ENCODE measurements around the gene GSTK1.

DNA sequence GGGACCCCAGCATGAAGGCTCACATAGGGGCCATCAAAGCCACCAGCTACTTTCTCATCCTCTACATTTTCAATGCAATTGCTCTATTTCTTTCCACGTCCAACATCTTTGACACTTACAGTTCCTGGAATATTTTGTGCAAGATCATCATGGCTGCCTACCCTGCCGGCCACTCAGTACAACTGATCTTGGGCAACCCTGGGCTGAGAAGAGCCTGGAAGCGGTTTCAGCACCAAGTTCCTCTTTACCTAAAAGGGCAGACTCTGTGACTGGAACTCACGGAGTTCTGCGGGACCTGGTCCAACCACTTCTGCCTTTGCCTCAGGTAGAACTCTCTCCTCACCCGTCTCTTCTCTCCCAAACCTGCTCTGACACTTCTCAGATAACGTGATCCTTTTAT lies 40.5 kb upstream of the GSTK1 start:
- TF ChIP-seq HDAC6 (IDR thresholded peaks at IDR 0.05; ENCODE audit: low read depth, low read length) (no peak), BCL11A (IDR thresholded peaks at IDR 0.05; ENCODE audit: low read depth in 2 of 2, low read length in 2 of 2) (no peak), USF2 (IDR thresholded peaks at IDR 0.05; ENCODE audit: low read length) (no peak), SP1 (IDR thresholded peaks at IDR 0.05; ENCODE audit: low read depth, low read length) (no peak), ZNF274 (IDR thresholded peaks at IDR 0.05; ENCODE audit: borderline replicate concordance, extremely low read depth, low read length) (no peak), EZH2 (IDR thresholded peaks at IDR 0.05; ENCODE audit: low read depth, low read length, severe bottlenecking) (no peak), JUND (IDR thresholded peaks at IDR 0.05; ENCODE audit: low read length) (no peak), RNF2 (IDR thresholded peaks at IDR 0.05; ENCODE audit: borderline replicate concordance, low read depth, low read length, missing control alignments, poor library complexity, severe bottlenecking) (no peak), POLR2AphosphoS5 (IDR thresholded peaks at IDR 0.05; ENCODE audit: low read depth, low read length) (no peak), NRF1 (IDR thresholded peaks at IDR 0.05; ENCODE audit: low read depth, low read length) (no peak)
- TF ChIP-seq, protein P1, sequence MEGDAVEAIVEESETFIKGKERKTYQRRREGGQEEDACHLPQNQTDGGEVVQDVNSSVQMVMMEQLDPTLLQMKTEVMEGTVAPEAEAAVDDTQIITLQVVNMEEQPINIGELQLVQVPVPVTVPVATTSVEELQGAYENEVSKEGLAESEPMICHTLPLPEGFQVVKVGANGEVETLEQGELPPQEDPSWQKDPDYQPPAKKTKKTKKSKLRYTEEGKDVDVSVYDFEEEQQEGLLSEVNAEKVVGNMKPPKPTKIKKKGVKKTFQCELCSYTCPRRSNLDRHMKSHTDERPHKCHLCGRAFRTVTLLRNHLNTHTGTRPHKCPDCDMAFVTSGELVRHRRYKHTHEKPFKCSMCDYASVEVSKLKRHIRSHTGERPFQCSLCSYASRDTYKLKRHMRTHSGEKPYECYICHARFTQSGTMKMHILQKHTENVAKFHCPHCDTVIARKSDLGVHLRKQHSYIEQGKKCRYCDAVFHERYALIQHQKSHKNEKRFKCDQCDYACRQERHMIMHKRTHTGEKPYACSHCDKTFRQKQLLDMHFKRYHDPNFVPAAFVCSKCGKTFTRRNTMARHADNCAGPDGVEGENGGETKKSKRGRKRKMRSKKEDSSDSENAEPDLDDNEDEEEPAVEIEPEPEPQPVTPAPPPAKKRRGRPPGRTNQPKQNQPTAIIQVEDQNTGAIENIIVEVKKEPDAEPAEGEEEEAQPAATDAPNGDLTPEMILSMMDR (IDR thresholded peaks at IDR 0.05; ENCODE audit: control extremely low read depth in 1 of 3, insufficient read depth in 1 of 3, low read depth in 1 of 3, low read length in 3 of 3) = no peak
